Right cardiac atrium (tissue), 5 donors: Measurements from ENCODE around the gene BCL2A1. TPM values are rescaled to one million over a fixed set of nuclear protein-coding genes. Genes with fewer than 3 reads are reported as not detected.
"Not testable (repeated sequence)": the region's sequence is repeated elsewhere in the genome, so short reads cannot be mapped to it uniquely, and the experiment has no call there.

Experiments used
- ATAC-seq, 2 donors: fragments of 200-7000 bp; cut with Tn5 transposase; one replicate each; pipeline versions ENCODE4 v1.8.0 to v1.9.1; 2020; ENCODE audit warnings: moderate library complexity in 2 of 2, mild to moderate bottlenecking in 1 of 2
- DNase-seq, 3 donors: peaks; one replicate each; pipeline ENCODE4 v3.0.0-alpha.2; 2020
- H3K27ac ChIP-seq: one replicate; pipeline ENCODE4 v1.5.1; 2013; ENCODE audit warnings: mild to moderate bottlenecking, low read length, control low read depth, moderate library complexity
- H3K27me3 ChIP-seq: one replicate; pipeline ENCODE4 v1.6.1; 2013; ENCODE audit not compliant: control insufficient read depth, insufficient read depth
- H3K4me1 ChIP-seq: one replicate; pipeline ENCODE4 v1.6.1; 2013; ENCODE audit warnings: low read length; ENCODE audit not compliant: control insufficient read depth, insufficient read depth
- H3K4me3 ChIP-seq: one replicate; pipeline ENCODE4 v1.5.1; 2013; ENCODE audit warnings: low read length, control low read depth
- H3K9me3 ChIP-seq: one replicate; pipeline ENCODE4 v1.6.1; 2013; ENCODE audit warnings: low read length; ENCODE audit not compliant: control insufficient read depth
- WGBS: extraction: QIAGEN DNeasy Blood & Tissue Kit; methylation state at CpG from one replicate; pipeline ENCODE4 v1.1.7; 2013; 5-methylcytosine and 5-hydroxymethylcytosine counted together
- intact Hi-C, 4 donors: fragments of 100-400 bp; cut with DNase I; formaldehyde crosslinking; loops; one replicate each; pipeline versions ENCODE4 v1.11.0 to v1.14.0; 2022 to 2023
- polyA plus RNA-seq: library from polyadenylated mRNA; stranded (reverse); fragments of 200-250 nt; gene quantifications from one replicate; pipeline ENCODE4 v1.2.3, GENCODE V29; 2013
- total RNA-seq, 4 donors: library from RNA; stranded (reverse); fragmentation: NEBNext Ultra II Directional; extraction: Animal tissue kit (Norgen Biotek cat#: 25700); gene quantifications; one replicate each; pipeline ENCODE4 v1.2.1, GENCODE V29; 2021
- donor health status: healthy with polysubstance abuse.
- donor health status: DM: no; HTN: yes; CAD: no.
- donor health status: DM: no; HTN: no; CAD: no.
- donor health status: DM: no; HTN: yes; CAD: no; lungs with severe emphysema.
- donor health status: DM: yes; HTN: yes; CAD: no.

The BCL2A1 gene
- total and polyA plus RNA-seq, 5 donors, result 0.29 to 1.1 (median 0.43) TPM; not detected in 1

- Histone ChIP-seq H3K27ac (no peak overlapping the region), H3K4me1 (peaks cover 2% of the 10 kb centered on the region), H3K27me3 (no peaks in the 10 kb centered on the region), H3K4me3 (no peak overlapping the region), H3K9me3 (no peaks in the 10 kb centered on the region)
- intact Hi-C loops, result no loop called here
- DNase-seq (no peak), ATAC-seq (no peak)
- WGBS, result 57% methylated on average over 4 of the region's 4 CpGs
Measured at GRCh38 chr15:79939399-79939798, 31.6 kb downstream of the BCL2A1 start.

- intact Hi-C loops, result no loop called here
- H3K4me1 ChIP-seq, result peaks cover 2% of the 10 kb centered on the region
- ATAC-seq (no peak), DNase-seq (no peak)
- no peaks in the 10 kb centered on the region for H3K27me3 ChIP-seq
- H3K4me3 ChIP-seq, result no peak overlapping the region
- no peak overlapping the region for H3K27ac ChIP-seq
- H3K9me3 ChIP-seq, result no peaks in the 10 kb centered on the region
- 37% methylated on average over 1 of the region's 1 CpG for WGBS
Measured at GRCh38 chr15:79938143-79938542, 32.9 kb downstream of the BCL2A1 start.

- H3K4me1 ChIP-seq, result not testable (repeated sequence)
Measured at GRCh38 chr15:79935556-79936201, 35.3 kb downstream of the BCL2A1 start.

GRCh38 chr15:79933231-79933630 lies 37.8 kb downstream of the BCL2A1 start:
- no peak for ATAC-seq

More at GRCh38 chr15:79935556-79936201, 35.3 kb downstream of the BCL2A1 start:
- WGBS, result 24% methylated on average over 7 of the region's 7 CpGs
- H3K9me3 ChIP-seq, H3K27me3 ChIP-seq, H3K27ac ChIP-seq, ATAC-seq, H3K4me3 ChIP-seq, intact Hi-C loops, DNase-seq: not testable (repeated sequence)

GRCh38 chr15:79932447-79932846 lies 38.5 kb downstream of the BCL2A1 start:
- WGBS, result 33% methylated on average over 5 of the region's 5 CpGs
- Histone ChIP-seq H3K27ac (no peak overlapping the region), H3K9me3 (no peaks in the 10 kb centered on the region), H3K4me1 (peaks cover 2% of the 10 kb centered on the region), H3K4me3 (no peak overlapping the region), H3K27me3 (no peaks in the 10 kb centered on the region)
- intact Hi-C loops, result no loop called here
- no peak for ATAC-seq
- DNase-seq, result no peak

More at GRCh38 chr15:79933231-79933630, 37.8 kb downstream of the BCL2A1 start:
- WGBS, result 54% methylated on average over 3 of the region's 3 CpGs
- H3K4me3 ChIP-seq, result no peak overlapping the region
- no peaks in the 10 kb centered on the region for H3K27me3 ChIP-seq
- no peaks in the 10 kb centered on the region for H3K9me3 ChIP-seq
- DNase-seq, result no peak
- H3K27ac ChIP-seq, result no peak overlapping the region
- intact Hi-C loops, result no loop called here
- H3K4me1 ChIP-seq, result peaks cover 2% of the 10 kb centered on the region

GRCh38 chr15:79930516-79930915 lies 40.5 kb downstream of the BCL2A1 start:
- H3K27me3 ChIP-seq, result no peaks in the 10 kb centered on the region
- peaks cover 1% of the 10 kb centered on the region for H3K4me1 ChIP-seq
- DNase-seq, result no peak
- no peak overlapping the region for H3K27ac ChIP-seq
- 74% methylated on average over 5 of the region's 5 CpGs for WGBS
- no peaks in the 10 kb centered on the region for H3K9me3 ChIP-seq
- intact Hi-C loops, result no loop called here
- ATAC-seq, result no peak
- no peak overlapping the region for H3K4me3 ChIP-seq

- Histone ChIP-seq H3K27me3 (no peaks in the 10 kb centered on the region), H3K9me3 (no peaks in the 10 kb centered on the region), H3K4me3 (no peak overlapping the region), H3K27ac (no peak overlapping the region), H3K4me1 (no peaks in the 10 kb centered on the region)
- no peak for ATAC-seq
- no peak for DNase-seq
- intact Hi-C loops, result no loop called here
- WGBS, result 88% methylated on average over 2 of the region's 2 CpGs
Measured at GRCh38 chr15:79929412-79929811, 41.6 kb downstream of the BCL2A1 start.

GRCh38 chr15:79926116-79926515 lies 44.9 kb downstream of the BCL2A1 start:
- WGBS, result 98% methylated on average over 36 of the region's 36 CpGs
- peak in 1 of 3 donors; percentile 48 for DNase-seq
- H3K4me1 ChIP-seq, H3K9me3 ChIP-seq, intact Hi-C loops, H3K4me3 ChIP-seq, H3K27me3 ChIP-seq, H3K27ac ChIP-seq, ATAC-seq: not testable (repeated sequence)

GRCh38 chr15:79924379-79924778 lies 46.6 kb downstream of the BCL2A1 start:
- DNase-seq, result peak in 1 of 3 donors; percentile 38

GRCh38 chr15:79923515-79924169 lies 47.4 kb downstream of the BCL2A1 start:
- intact Hi-C loops, result no loop called here
- peak; percentile 99 for ATAC-seq
- Histone ChIP-seq H3K27me3 (no peaks in the 10 kb centered on the region), H3K4me1 (no peaks in the 10 kb centered on the region), H3K9me3 (peaks cover 3% of the 10 kb centered on the region), H3K27ac (peak overlapping the region; percentile 66), H3K4me3 (peak overlapping the region; percentile 50)
- under 1% methylated on average over 68 of the region's 68 CpGs for WGBS
- peak; percentile 94 to 97 (median 97) for DNase-seq

More at GRCh38 chr15:79924379-79924778, 46.6 kb downstream of the BCL2A1 start:
- H3K4me1 ChIP-seq, result no peaks in the 10 kb centered on the region
- no peaks in the 10 kb centered on the region for H3K9me3 ChIP-seq
- WGBS, result 90% methylated on average over 24 of the region's 24 CpGs
- no peaks in the 10 kb centered on the region for H3K27me3 ChIP-seq
- ATAC-seq, result no peak
- H3K4me3 ChIP-seq, result peak overlapping the region; percentile 50
- intact Hi-C loops, result no loop called here
- H3K27ac ChIP-seq, result no peak overlapping the region

- peaks cover 3% of the 10 kb centered on the region for H3K9me3 ChIP-seq
- intact Hi-C loops, result no loop called here
- peak overlapping the region; percentile 66 for H3K27ac ChIP-seq
- no peaks in the 10 kb centered on the region for H3K4me1 ChIP-seq
- ATAC-seq (peak; percentile 79 to 87), DNase-seq (peak; percentile 59 to 86 (median 82))
- no peaks in the 10 kb centered on the region for H3K27me3 ChIP-seq
- peak overlapping the region; percentile 50 for H3K4me3 ChIP-seq
- under 1% methylated on average over 51 of the region's 51 CpGs for WGBS
Measured at GRCh38 chr15:79923079-79923514, 47.9 kb downstream of the BCL2A1 start.
